Stomach (tissue), 9 donors: Measurements from ENCODE around the gene BCAR3. TPM values are rescaled to one million over a fixed set of nuclear protein-coding genes. Genes with fewer than 3 reads are reported as not detected.

Source experiments
- DNase-seq, 2 donors: peaks; one replicate each; pipeline versions ENCODE4 v3.0.0 to v3.0.0-alpha.2; 2013 to 2019
- H3K27ac ChIP-seq, 5 donors: fragments of 200-600 bp in 4 of 5; sonication (generic) in 4 of 5; one replicate each; pipeline ENCODE4 v1.5.1; 2013 to 2019; ENCODE audit warnings: mild to moderate bottlenecking in 1 of 5, moderate library complexity in 1 of 5
- H3K27me3 ChIP-seq, 3 donors: fragments of 200-600 bp; sonication (generic); one replicate each; pipeline ENCODE4 v1.5.1; 2017 to 2019; ENCODE audit warnings: mixed run types in 1 of 3
- H3K36me3 ChIP-seq, 4 donors: fragments of 200-600 bp; sonication (generic); 1 replicate in 3 of 4; 2 replicates in 1 of 4; pipeline ENCODE4 v1.5.1; 2016 to 2019
- H3K4me1 ChIP-seq, 4 donors: fragments of 200-600 bp; sonication (generic); one replicate each; pipeline ENCODE4 v1.5.1; 2016 to 2019
- H3K4me3 ChIP-seq, 4 donors: fragments of 200-600 bp; sonication (generic) in 3 of 4; one replicate each; pipeline ENCODE4 v1.5.1; 2016 to 2019; ENCODE audit warnings: mild to moderate bottlenecking in 1 of 4
- H3K9me3 ChIP-seq, 4 donors: fragments of 200-600 bp; sonication (generic); one replicate each; pipeline ENCODE4 v1.5.1; 2016 to 2019
- EP300 ChIP-seq: sonication (generic); formaldehyde crosslinking; IDR thresholded peaks from one replicate; pipeline ENCODE4 v1.6.1; 2017; ENCODE audit warnings: antibody characterized with exemption
- POLR2A ChIP-seq, 4 donors: fragments of 450-650 bp; IDR thresholded peaks; one replicate each; pipeline ENCODE4 v1.6.1; 2016; ENCODE audit warnings: antibody characterized with exemption in 4 of 4, control low read depth in 2 of 4, mild to moderate bottlenecking in 1 of 4, moderate library complexity in 1 of 4
- POLR2AphosphoS5 ChIP-seq, 3 donors: sonication (generic); formaldehyde crosslinking; IDR thresholded peaks; one replicate each; pipeline ENCODE4 v1.6.1; 2016; ENCODE audit warnings: antibody characterized with exemption in 3 of 3
- WGBS, 5 donors: extraction: QIAGEN DNeasy Blood & Tissue Kit in 3 of 5; methylation state at CpG; one replicate each; pipeline versions ENCODE4 v1.1.5 to v1.1.7; 2013 to 2018; 5-methylcytosine and 5-hydroxymethylcytosine counted together
- intact Hi-C: fragments of 100-400 bp; cut with DNase I; formaldehyde crosslinking; loops from one replicate; pipeline ENCODE4 v1.15.1; 2023; ENCODE audit warnings: low total_unique reads
- polyA plus RNA-seq, 3 donors: library from polyadenylated mRNA; stranded (reverse); fragments of 200-250 nt; gene quantifications; one replicate each; pipeline ENCODE4 v1.2.3, GENCODE V29; 2013
- total RNA-seq, 5 donors: library from RNA; depleted of rRNA; stranded (reverse); fragments of >200 nt; gene quantifications; one replicate each; pipeline versions ENCODE4 v1.1.0 to v1.2.3, GENCODE V29; 2014 to 2016
- TF ChIP-seq, protein P1 (sequence below), 7 experiments: fragments of 450-650 bp in 4 of 7; fragments of 200-600 bp in 3 of 7; sonication (generic) in 3 of 7; IDR thresholded peaks; one replicate each; pipeline ENCODE4 v1.5.1; 2016 to 2019; ENCODE audit warnings: antibody characterized with exemption in 7 of 7, control low read depth in 2 of 7, mild to moderate bottlenecking in 1 of 7
- donor health status: healthy with polysubstance abuse.
- donor health status: Bipolar disorder and iron deficiency.
- donor health status: healthy.

The BCAR3 gene
- total and polyA plus RNA-seq, 8 donors: 5.6 to 28.0 (median 19.3) TPM

DNA sequence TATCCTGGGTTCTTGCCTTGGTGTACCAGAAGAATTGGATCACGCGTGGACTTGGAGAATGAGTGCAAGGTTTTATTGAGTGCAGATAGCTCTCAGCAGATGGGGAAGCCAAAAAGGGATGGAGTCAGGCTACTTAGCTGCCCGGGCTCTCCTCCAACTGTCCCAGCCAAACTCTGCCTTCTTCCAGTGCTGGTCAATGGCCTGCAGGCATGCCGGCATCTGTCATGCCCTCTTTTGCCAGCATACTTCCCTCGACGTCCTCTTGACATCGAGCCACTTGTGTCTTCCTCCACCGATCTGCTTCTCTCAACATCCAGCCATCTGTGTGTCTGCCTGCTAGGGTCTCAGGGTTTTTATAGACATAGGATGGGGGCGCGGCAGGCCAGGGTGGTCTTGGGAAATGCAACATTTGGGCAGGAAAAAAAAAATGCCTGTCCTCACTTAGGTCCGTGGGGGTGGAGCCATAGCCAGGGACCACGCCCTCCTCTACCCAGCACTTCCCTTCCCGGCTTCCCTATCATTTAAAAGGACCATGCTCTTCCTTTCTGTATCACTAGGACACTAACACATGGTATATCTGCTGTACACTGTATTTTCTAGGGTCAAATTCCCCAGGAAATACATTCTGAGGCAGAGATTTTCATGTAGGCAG is 47.0 kb upstream of the BCAR3 start:
- H3K4me3 ChIP-seq: no peak overlapping the region
- no peak overlapping the region for H3K27ac ChIP-seq
- WGBS, 5 donors: 79 to 90% (median 85%) methylated on average over 13 of the region's 13 CpGs
- intact Hi-C loops: no loop called here
- H3K4me1 ChIP-seq: peaks cover 0 to 5% (median 0%) of the 10 kb centered on the region in 4 donors
- no peaks in the 10 kb centered on the region for H3K9me3 ChIP-seq
- H3K36me3 ChIP-seq: no peaks in the 10 kb centered on the region
- TF ChIP-seq EP300 (no peak), POLR2A (IDR thresholded peaks at IDR 0.05) (no peak), POLR2AphosphoS5 (IDR thresholded peaks at IDR 0.05) (no peak)
- TF ChIP-seq, protein P1, sequence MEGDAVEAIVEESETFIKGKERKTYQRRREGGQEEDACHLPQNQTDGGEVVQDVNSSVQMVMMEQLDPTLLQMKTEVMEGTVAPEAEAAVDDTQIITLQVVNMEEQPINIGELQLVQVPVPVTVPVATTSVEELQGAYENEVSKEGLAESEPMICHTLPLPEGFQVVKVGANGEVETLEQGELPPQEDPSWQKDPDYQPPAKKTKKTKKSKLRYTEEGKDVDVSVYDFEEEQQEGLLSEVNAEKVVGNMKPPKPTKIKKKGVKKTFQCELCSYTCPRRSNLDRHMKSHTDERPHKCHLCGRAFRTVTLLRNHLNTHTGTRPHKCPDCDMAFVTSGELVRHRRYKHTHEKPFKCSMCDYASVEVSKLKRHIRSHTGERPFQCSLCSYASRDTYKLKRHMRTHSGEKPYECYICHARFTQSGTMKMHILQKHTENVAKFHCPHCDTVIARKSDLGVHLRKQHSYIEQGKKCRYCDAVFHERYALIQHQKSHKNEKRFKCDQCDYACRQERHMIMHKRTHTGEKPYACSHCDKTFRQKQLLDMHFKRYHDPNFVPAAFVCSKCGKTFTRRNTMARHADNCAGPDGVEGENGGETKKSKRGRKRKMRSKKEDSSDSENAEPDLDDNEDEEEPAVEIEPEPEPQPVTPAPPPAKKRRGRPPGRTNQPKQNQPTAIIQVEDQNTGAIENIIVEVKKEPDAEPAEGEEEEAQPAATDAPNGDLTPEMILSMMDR (IDR thresholded peaks at IDR 0.05): no peak
- no peaks in the 10 kb centered on the region for H3K27me3 ChIP-seq
- DNase-seq: no peak

DNA sequence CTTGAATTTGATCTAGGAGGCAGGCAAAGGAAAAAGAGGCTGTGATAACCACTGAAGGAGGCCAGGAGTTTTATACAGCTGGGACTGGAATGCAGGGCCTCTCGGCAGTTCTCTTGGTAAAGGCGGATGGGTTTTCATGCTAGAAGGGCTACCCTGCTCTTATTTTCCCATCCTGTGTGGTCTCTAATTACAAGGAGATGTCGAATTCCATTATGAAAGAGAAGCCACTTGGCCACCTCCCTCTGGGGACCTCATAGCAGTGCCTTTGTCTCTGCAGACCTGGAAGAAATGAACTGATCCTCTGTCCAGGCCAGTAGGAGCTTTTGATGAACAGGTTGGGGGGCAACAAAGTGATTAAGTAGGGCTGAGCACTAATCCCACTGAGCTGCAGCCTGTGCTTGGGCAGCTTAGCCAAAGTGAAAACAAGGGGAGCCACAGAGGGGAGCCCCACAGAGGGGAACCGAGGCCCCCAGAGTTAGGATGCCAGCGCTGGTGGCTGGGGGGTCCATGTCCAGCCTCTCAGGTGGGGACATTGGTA is 42.2 kb upstream of the BCAR3 start:
- intact Hi-C loops: no loop called here
- no peaks in the 10 kb centered on the region for H3K36me3 ChIP-seq
- H3K27me3 ChIP-seq: no peaks in the 10 kb centered on the region
- H3K27ac ChIP-seq: no peak overlapping the region
- no peak for TF ChIP-seq POLR2AphosphoS5 (IDR thresholded peaks at IDR 0.05)
- no peak for TF ChIP-seq POLR2A (IDR thresholded peaks at IDR 0.05)
- no peak for TF ChIP-seq EP300
- TF ChIP-seq, protein P1 (IDR thresholded peaks at IDR 0.05): no peak
- DNase-seq: no peak
- peaks cover 0 to 20% (median 12%) of the 10 kb centered on the region in 4 donors for H3K4me1 ChIP-seq
- no peak overlapping the region for H3K4me3 ChIP-seq
- no peaks in the 10 kb centered on the region for H3K9me3 ChIP-seq
- 93 to 95% (median 94%) methylated on average over 5 of the region's 5 CpGs for WGBS, 5 donors

DNA sequence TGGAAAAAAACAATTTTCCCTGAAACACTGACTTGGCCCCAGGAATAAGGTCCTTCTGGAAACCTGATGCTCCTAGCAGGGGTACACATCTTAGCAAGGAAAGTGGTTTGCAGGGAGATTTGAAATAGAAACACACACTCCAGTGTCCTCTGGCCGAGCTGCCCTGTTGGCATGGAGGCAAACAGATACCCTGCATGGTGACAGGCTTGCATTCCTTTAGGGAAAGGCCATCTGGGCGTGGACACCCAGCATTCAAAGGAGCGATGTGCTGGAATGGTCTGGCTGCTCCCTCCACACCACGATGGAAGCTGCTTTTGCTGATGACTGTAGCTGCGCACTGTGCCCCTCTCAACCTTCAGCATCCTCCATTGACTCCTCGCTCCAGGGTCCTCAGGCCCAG is 41.5 kb upstream of the BCAR3 start:
- 71 to 87% (median 82%) methylated on average over 6 of the region's 6 CpGs for WGBS, 5 donors
- intact Hi-C loops: no loop called here
- H3K27ac ChIP-seq: peak overlapping the region in 2 of 5 donors; percentile 21 to 31
- peaks cover 0 to 19% (median 12%) of the 10 kb centered on the region in 4 donors for H3K4me1 ChIP-seq
- H3K36me3 ChIP-seq: no peaks in the 10 kb centered on the region
- H3K4me3 ChIP-seq: no peak overlapping the region
- H3K27me3 ChIP-seq: no peaks in the 10 kb centered on the region
- no peaks in the 10 kb centered on the region for H3K9me3 ChIP-seq
- DNase-seq: peak in 1 of 2 donors; percentile 43
- TF ChIP-seq POLR2AphosphoS5 (IDR thresholded peaks at IDR 0.05) (no peak), EP300 (no peak), POLR2A (IDR thresholded peaks at IDR 0.05) (no peak)
- TF ChIP-seq, protein P1 (IDR thresholded peaks at IDR 0.05): no peak

DNA sequence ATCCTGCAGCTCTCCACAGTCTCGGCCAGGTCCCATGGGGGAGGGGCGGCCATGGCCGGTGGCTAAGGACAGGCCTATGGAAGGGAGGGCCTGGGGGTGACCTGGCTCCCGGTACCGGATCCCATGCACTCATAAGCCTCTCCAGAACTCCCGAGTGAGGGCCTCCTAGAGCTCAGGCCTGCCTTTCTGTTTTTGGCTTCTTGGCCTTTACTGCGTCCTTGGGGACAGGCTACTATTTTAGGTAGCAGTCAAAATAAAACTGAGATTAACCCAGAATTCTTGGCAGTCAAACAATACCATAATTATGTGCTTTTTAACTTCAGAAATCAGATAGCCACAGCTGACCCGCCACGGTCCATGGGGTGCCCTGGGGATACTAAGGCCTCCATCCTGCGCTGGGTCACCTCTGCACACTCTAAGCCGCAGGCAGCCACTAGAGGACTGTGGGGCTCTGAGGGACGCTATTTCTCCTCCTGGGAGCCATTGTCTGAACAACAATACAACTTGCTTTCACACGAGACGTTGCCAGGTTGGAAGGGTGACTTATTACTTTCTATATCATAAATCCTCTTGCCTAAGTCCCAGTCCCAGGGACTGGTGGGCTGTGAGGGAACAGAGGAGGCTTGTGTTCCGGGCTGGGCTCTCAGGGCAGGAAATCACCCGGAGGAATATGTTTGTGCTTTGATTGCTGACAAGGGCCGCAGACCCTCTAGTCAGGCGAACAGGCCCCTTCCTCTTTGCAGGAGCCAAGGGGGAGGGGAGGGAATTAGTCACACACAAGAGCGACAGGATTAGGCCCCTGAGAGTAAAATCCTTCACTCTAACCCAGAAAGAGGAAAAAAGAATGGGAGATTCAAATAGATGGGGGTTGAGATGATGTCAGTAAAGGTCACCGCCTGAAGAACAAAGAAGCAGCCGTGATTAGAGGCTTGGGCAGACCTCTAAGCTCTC is 40.7 kb upstream of the BCAR3 start:
- TF ChIP-seq POLR2AphosphoS5 (IDR thresholded peaks at IDR 0.05) (no peak), POLR2A (IDR thresholded peaks at IDR 0.05) (no peak), EP300 (no peak)
- TF ChIP-seq, protein P1 (IDR thresholded peaks at IDR 0.05): no peak
- WGBS, 5 donors: 55 to 66% (median 60%) methylated on average over 21 of the region's 21 CpGs
- intact Hi-C loops: no loop called here
- Histone ChIP-seq H3K4me3 (no peak overlapping the region), H3K4me1 (peaks cover 0 to 19% (median 12%) of the 10 kb centered on the region in 4 donors), H3K36me3 (no peaks in the 10 kb centered on the region), H3K27ac (peak overlapping the region in 3 of 5 donors; percentile 20 to 31 (median 21)), H3K9me3 (no peaks in the 10 kb centered on the region), H3K27me3 (no peaks in the 10 kb centered on the region)
- DNase-seq: peak in 1 of 2 donors; percentile 43
